Activated CD8-positive, alpha-beta memory T cell treated with anti-CD3 and anti-CD28 coated beads for 36 hours (primary cell): ENCODE results near the gene PLIN4. TPM values are rescaled to one million over a fixed set of nuclear protein-coding genes. Genes with fewer than 3 reads are reported as not detected.

Experiments
- CTCF ChIA-PET: fragments of 350-600 bp; sonication (Branson Sonifier 250); formaldehyde crosslinking; loops from one replicate; lab custom pipeline; 2021; ENCODE audit warnings: antibody characterized with exemption; lab: Charles Lee
- POLR2A ChIA-PET: fragments of 350-600 bp; sonication (Branson Sonifier 250); formaldehyde crosslinking; loops from one replicate; lab custom pipeline; 2021; ENCODE audit warnings: antibody characterized with exemption; lab: Charles Lee
- total RNA-seq, 2 experiments: library from RNA; stranded (reverse); gene quantifications; one replicate each; pipeline ENCODE4 v1.2.3, GENCODE V29; 2021

Gene PLIN4
- total RNA-seq, 2 experiments from 2014 or later, result not detected

GRCh38 chr19:4453232-4454179 is 64.8 kb downstream of the PLIN4 start:
- POLR2A ChIA-PET, result interaction anchor here (0.6 kb wide), 2 partner anchors 46 to 89 kb away, joined by 3 read pairs; no protein-coding TSS in a partner anchor
- CTCF ChIA-PET, result no interaction called here

DNA sequence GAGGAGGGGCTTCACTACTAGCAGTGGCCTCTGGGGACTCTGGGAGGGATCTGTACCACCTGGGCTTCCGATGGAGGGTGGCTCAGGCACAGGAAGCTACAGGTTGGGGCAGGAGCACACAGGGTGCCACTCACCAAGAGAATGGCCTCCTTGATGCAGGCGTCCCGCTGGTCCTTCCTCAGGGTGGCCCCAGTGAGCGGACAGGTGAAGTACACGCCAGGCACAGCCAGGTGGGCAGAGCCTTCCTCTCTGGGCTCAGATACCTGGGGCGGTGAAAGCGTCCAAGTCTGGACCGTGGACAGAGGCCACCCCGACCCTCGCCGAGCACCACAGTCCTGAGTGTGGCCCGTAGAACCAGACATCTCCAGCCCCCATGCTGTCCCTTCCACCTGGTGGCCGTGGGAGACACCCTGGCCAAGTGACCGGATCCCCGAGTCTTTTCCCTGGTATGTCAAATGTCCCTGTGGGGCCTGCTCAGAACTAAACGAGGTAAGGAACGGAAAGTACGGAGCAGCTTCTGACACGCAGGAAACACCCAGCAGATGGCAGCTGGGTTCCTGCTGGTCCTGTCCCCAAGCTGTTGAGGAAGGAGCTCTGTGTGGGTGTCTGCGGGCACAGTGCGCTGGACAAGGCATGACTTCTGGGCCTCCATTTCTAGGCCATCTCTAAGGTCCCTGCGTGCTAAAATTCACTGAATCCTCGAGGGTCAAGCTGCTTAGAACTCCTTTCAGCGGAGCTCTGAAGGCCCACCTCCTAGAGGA is 65.9 kb downstream of the PLIN4 start:
- ChIA-PET CTCF (interaction anchor here (0.8 kb wide), 1 partner anchor 9 kb away, joined by 3 read pairs; no protein-coding TSS in a partner anchor), POLR2A (interaction anchor here (0.6 kb wide), 1 partner anchor 88 kb away, joined by 3 read pairs; no protein-coding TSS in a partner anchor)

Other genes with a start within 250 kb of the PLIN4 start
- not detected for gene SHD, start 239.2 kb downstream of the PLIN4 start, total RNA-seq
- 1 to 10 TPM; 7.6 to 7.7 TPM for gene TMIGD2, start 216.1 kb downstream of the PLIN4 start, total RNA-seq
- gene FSD1, start 213.9 kb downstream of the PLIN4 start, total RNA-seq, result 10 to 100 TPM; 16.3 to 19.9 TPM
- gene STAP2, start 179.7 kb downstream of the PLIN4 start, total RNA-seq, result 1 to 10 TPM; 6.2 to 7.5 TPM
- 10 to 100 TPM; 18.0 to 20.1 TPM for gene MPND, start 174.9 kb downstream of the PLIN4 start, total RNA-seq
- gene SH3GL1, start 117.9 kb downstream of the PLIN4 start, total RNA-seq, result 10 to 100 TPM; 37.1 to 41.5 TPM
- gene CHAF1A, start 115.8 kb downstream of the PLIN4 start, total RNA-seq, result 10 to 100 TPM; 81.1 to 89.0 TPM
- 10 to 100 TPM; 52.3 to 52.9 TPM for gene UBXN6, start 60.7 kb downstream of the PLIN4 start, total RNA-seq
- gene HDGFL2, start 46.2 kb downstream of the PLIN4 start, total RNA-seq, result 10 to 100 TPM; 45.8 to 47.0 TPM
- not detected for gene PLIN5, start 16.7 kb upstream of the PLIN4 start, total RNA-seq
- under 1 TPM in 1 of 2 experiments, not detected in 1; 0.21 TPM for gene LRG1, start 21.6 kb upstream of the PLIN4 start, total RNA-seq
- not detected for gene SEMA6B, start 41.2 kb upstream of the PLIN4 start, total RNA-seq
- gene TNFAIP8L1, start 121.0 kb upstream of the PLIN4 start, total RNA-seq, result 10 to 100 TPM in 1 of 2 experiments, 1 to 10 TPM in 1; 9.4 to 10.0 TPM
- 10 to 100 TPM; 85.8 to 87.6 TPM for gene MYDGF, start 151.9 kb upstream of the PLIN4 start, total RNA-seq
- gene DPP9, start 205.4 kb upstream of the PLIN4 start, total RNA-seq, result 10 to 100 TPM; 89.0 to 92.1 TPM